Mesothelial cell of epicardium (in vitro differentiated cells): ENCODE results near the gene DAAM1. TPM values are rescaled to one million over a fixed set of nuclear protein-coding genes. Genes with fewer than 3 reads are reported as not detected.

Experiments
- DNase-seq, 2 experiments: peaks; one replicate each; pipeline ENCODE4 v3.0.0; 2021; ENCODE audit warnings: low spot score in 2 of 2; ENCODE audit not compliant: unreplicated experiment in 2 of 2
- H3K27ac Mint-ChIP-seq: 2 replicates; pipeline ENCODE4 v1.8.0; 2021; ENCODE audit warnings: mixed read lengths
- H3K27me3 Mint-ChIP-seq: 2 replicates; pipeline ENCODE4 v1.8.0; 2021; ENCODE audit warnings: low read depth, mixed read lengths
- H3K36me3 Mint-ChIP-seq: 2 replicates; pipeline ENCODE4 v1.8.0; 2021; ENCODE audit warnings: mixed read lengths
- H3K4me1 Mint-ChIP-seq: 2 replicates; pipeline ENCODE4 v1.8.0; 2021; ENCODE audit warnings: mixed read lengths
- H3K4me3 Mint-ChIP-seq: 2 replicates; pipeline ENCODE4 v1.8.0; 2021; ENCODE audit warnings: mild to moderate bottlenecking, moderate library complexity, mixed read lengths
- H3K9me3 Mint-ChIP-seq: 2 replicates; pipeline ENCODE4 v1.8.0; 2021; ENCODE audit warnings: mixed read lengths
- total RNA-seq: library from RNA; stranded (reverse); gene quantifications from 3 replicates; pipeline ENCODE4 v1.2.1, GENCODE V29; 2021
- TF ChIP-seq, protein P1 (sequence below): fragments of 200-600 bp; sonication (generic); IDR thresholded peaks from one replicate; pipeline ENCODE4 v1.5.0; 2021; ENCODE audit warnings: antibody characterized with exemption; ENCODE audit not compliant: unreplicated experiment

Gene DAAM1
- total RNA-seq, 1 donor from 2014 or later: 44.2 TPM

- H3K4me3 Mint-ChIP-seq: no peak overlapping the region
- DNase-seq: no peak
- H3K9me3 Mint-ChIP-seq: no peaks in the 10 kb centered on the region
- H3K4me1 Mint-ChIP-seq: peaks cover 39% of the 10 kb centered on the region
- H3K27me3 Mint-ChIP-seq: no peaks in the 10 kb centered on the region
- TF ChIP-seq, protein P1, sequence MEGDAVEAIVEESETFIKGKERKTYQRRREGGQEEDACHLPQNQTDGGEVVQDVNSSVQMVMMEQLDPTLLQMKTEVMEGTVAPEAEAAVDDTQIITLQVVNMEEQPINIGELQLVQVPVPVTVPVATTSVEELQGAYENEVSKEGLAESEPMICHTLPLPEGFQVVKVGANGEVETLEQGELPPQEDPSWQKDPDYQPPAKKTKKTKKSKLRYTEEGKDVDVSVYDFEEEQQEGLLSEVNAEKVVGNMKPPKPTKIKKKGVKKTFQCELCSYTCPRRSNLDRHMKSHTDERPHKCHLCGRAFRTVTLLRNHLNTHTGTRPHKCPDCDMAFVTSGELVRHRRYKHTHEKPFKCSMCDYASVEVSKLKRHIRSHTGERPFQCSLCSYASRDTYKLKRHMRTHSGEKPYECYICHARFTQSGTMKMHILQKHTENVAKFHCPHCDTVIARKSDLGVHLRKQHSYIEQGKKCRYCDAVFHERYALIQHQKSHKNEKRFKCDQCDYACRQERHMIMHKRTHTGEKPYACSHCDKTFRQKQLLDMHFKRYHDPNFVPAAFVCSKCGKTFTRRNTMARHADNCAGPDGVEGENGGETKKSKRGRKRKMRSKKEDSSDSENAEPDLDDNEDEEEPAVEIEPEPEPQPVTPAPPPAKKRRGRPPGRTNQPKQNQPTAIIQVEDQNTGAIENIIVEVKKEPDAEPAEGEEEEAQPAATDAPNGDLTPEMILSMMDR: no peak
- H3K36me3 Mint-ChIP-seq: peaks cover 17% of the 10 kb centered on the region
- H3K27ac Mint-ChIP-seq: no peak overlapping the region
Measured at GRCh38 chr14:59339524-59340330, 151.3 kb downstream of the DAAM1 start.

GRCh38 chr14:59341858-59342477, 153.5 kb downstream of the DAAM1 start:
- TF ChIP-seq, protein P1: no peak
- no peak overlapping the region for H3K27ac Mint-ChIP-seq
- H3K27me3 Mint-ChIP-seq: no peaks in the 10 kb centered on the region
- DNase-seq: no peak
- no peak overlapping the region for H3K4me3 Mint-ChIP-seq
- H3K4me1 Mint-ChIP-seq: peaks cover 46% of the 10 kb centered on the region
- no peaks in the 10 kb centered on the region for H3K9me3 Mint-ChIP-seq
- H3K36me3 Mint-ChIP-seq: peaks cover 17% of the 10 kb centered on the region

DNA sequence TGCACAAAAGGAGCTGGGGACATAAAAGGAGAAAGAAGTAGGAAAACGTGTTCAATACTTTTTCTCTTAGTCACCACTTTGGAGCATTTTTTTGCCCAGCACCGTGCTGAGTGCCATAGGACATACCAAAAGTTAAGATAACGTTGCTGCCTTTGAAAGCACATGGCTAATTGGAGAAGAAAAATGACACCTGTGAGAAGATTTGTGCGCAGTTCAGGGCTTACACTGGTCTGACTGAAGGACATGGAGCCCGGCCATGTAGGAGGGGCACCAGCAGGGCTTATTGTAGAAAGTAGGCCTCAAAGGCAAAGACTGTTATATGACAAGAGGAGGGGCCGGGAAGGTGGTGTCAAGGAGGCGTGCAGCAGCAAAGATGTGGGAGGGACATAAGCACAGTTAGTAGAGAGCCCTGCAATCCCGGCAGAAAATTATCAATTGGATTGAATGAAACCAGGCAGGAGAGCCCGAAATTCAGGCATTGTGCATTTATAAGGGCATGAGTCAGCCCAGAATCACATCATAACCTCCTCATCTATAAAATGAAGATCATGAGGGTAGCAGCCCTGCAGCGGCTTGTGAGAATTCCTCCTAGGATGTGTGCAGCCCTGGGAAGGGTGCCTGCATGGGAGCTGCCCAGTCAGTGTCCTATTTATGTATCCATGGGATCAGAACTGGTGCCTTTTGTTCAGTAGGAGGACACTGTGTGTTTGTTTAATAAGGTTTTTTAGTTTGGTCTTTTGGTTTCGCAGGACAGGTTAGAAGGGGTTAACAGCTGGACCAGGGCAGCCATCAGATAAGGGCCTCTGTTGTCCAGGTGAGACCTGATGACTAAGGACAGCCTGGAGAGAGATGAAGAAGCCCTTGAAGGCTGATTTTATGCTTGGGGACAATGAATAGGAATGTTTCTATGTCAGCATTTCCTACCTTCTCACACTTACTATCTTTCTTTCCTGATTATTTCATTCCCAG, 154.3 kb downstream of the DAAM1 start:
- Mint-ChIP-seq H3K4me1 (peaks cover 52% of the 10 kb centered on the region), H3K36me3 (peaks cover 17% of the 10 kb centered on the region), H3K4me3 (no peak overlapping the region), H3K9me3 (no peaks in the 10 kb centered on the region), H3K27me3 (no peaks in the 10 kb centered on the region), H3K27ac (peak overlapping the region; percentile 23)
- TF ChIP-seq, protein P1: no peak
- no peak for DNase-seq

- DNase-seq: no peak
- Mint-ChIP-seq H3K27ac (no peak overlapping the region), H3K4me1 (peaks cover 52% of the 10 kb centered on the region), H3K4me3 (no peak overlapping the region), H3K9me3 (no peaks in the 10 kb centered on the region), H3K36me3 (peaks cover 18% of the 10 kb centered on the region), H3K27me3 (no peaks in the 10 kb centered on the region)
- TF ChIP-seq, protein P1: no peak
Measured at GRCh38 chr14:59343585-59343984, 155.1 kb downstream of the DAAM1 start.

DNA sequence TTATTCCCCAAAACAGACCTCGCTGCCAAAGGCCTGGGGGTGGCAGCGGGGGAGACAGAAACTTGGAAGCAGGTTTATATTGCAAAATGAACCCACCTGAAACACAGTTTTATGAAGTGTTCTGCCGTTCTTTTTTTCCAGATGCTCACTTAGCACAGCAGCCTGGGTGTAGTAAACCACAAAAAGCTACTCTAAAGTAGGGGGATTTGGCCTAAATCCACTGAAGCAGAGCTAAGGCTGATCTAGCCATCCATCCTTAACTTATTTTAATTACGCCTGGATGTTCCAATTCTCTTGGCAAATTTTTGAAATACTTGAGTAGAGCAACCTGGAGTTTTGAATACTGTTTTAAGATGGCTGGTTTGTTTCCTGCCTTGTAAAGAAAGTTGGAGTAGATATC, 155.5 kb downstream of the DAAM1 start:
- no peak overlapping the region for H3K27ac Mint-ChIP-seq
- H3K36me3 Mint-ChIP-seq: peaks cover 18% of the 10 kb centered on the region
- DNase-seq: no peak
- TF ChIP-seq, protein P1: no peak
- H3K4me3 Mint-ChIP-seq: no peak overlapping the region
- peaks cover 52% of the 10 kb centered on the region for H3K4me1 Mint-ChIP-seq
- no peaks in the 10 kb centered on the region for H3K27me3 Mint-ChIP-seq
- H3K9me3 Mint-ChIP-seq: no peaks in the 10 kb centered on the region
